ENCODE results near the gene ACOX1. TPM values are rescaled to one million over a fixed set of nuclear protein-coding genes. Genes with fewer than 3 reads are reported as not detected.

Gene ACOX1
- polyA plus RNA-seq, 1 donor (not counting 4 experiments of a cell fraction or from before 2014, with no cell fraction given), result 31.8 TPM

GRCh38 chr17:75927286-75927922 is 51.6 kb downstream of the ACOX1 start:
- H3K27me3 ChIP-seq (ENCODE audit: control insufficient read depth, extremely low read depth, insufficient read depth, low read length), result no peaks in the 10 kb centered on the region
- no peaks in the 10 kb centered on the region for H4K20me1 ChIP-seq (ENCODE audit: control insufficient read depth, extremely low read depth, insufficient read depth, low read length)
- peak overlapping the region in 2 of 3 experiments; percentile 18 to 26 for H3K4me3 ChIP-seq (ENCODE audit: control insufficient read depth in 2 of 3, extremely low read depth in 1 of 3, insufficient read depth in 2 of 3, low read depth in 1 of 3, low read length in 3 of 3)
- TF ChIP-seq EZH2 (IDR thresholded peaks at IDR 0.05; ENCODE audit: low read length) (no peak), CTCF (optimal IDR thresholded peaks at IDR 0.05 in 1 of 3, IDR thresholded peaks at IDR 0.05 in 1 of 3, conservative IDR thresholded peaks at IDR 0.05 in 1 of 3; ENCODE audit: extremely low read depth in 1 of 3, insufficient read depth in 2 of 3, low read length in 3 of 3) (peak; percentile 52 to 73 (median 72))
- H3K4me2 ChIP-seq (ENCODE audit: control insufficient read depth, extremely low read depth, insufficient read depth, low read depth, low read length), result peak overlapping the region; percentile 73
- FAIRE-seq (peak; percentile 91), DNase-seq (ENCODE audit: low read depth, low spot score) (no peak)
- H3K9ac ChIP-seq (ENCODE audit: control insufficient read depth, extremely low read depth, insufficient read depth, low read length), result no peak overlapping the region
- H2AFZ ChIP-seq (ENCODE audit: control insufficient read depth, low read length), result peak overlapping the region; percentile 77
- H3K4me1 ChIP-seq (ENCODE audit: control insufficient read depth, extremely low read depth, insufficient read depth, low read length), result peaks cover 15% of the 10 kb centered on the region
- dilution Hi-C loops (cut with MboI; ENCODE audit: extremely low pct_ligation_motif_present, low sequenced_read_pairs), result no loop called here
- H3K9me3 ChIP-seq (ENCODE audit: control insufficient read depth, low read depth, low read length), result no peaks in the 10 kb centered on the region
- no peaks in the 10 kb centered on the region for H3K9me1 ChIP-seq (ENCODE audit: control insufficient read depth, extremely low read depth, insufficient read depth, low read length)
- peak overlapping the region; percentile 14 for H3K27ac ChIP-seq (ENCODE audit: control insufficient read depth, insufficient read depth, low read length)
- no peaks in the 10 kb centered on the region for H3K79me2 ChIP-seq (ENCODE audit: control insufficient read depth, insufficient read depth, low read length)
- no peaks in the 10 kb centered on the region for H3K36me3 ChIP-seq (ENCODE audit: control insufficient read depth in 2 of 2, extremely low read depth in 1 of 2, insufficient read depth in 2 of 2, low read length in 2 of 2)

- Histone ChIP-seq H3K79me2 (ENCODE audit: control insufficient read depth, insufficient read depth, low read length) (no peaks in the 10 kb centered on the region), H3K27ac (ENCODE audit: control insufficient read depth, insufficient read depth, low read length) (no peak overlapping the region), H3K9me1 (ENCODE audit: control insufficient read depth, extremely low read depth, insufficient read depth, low read length) (no peaks in the 10 kb centered on the region), H3K36me3 (ENCODE audit: control insufficient read depth in 2 of 2, extremely low read depth in 1 of 2, insufficient read depth in 2 of 2, low read length in 2 of 2) (no peaks in the 10 kb centered on the region), H3K27me3 (ENCODE audit: control insufficient read depth, extremely low read depth, insufficient read depth, low read length) (no peaks in the 10 kb centered on the region), H4K20me1 (ENCODE audit: control insufficient read depth, extremely low read depth, insufficient read depth, low read length) (no peaks in the 10 kb centered on the region), H3K4me1 (ENCODE audit: control insufficient read depth, extremely low read depth, insufficient read depth, low read length) (peaks cover 15% of the 10 kb centered on the region), H2AFZ (ENCODE audit: control insufficient read depth, low read length) (no peak overlapping the region), H3K4me3 (ENCODE audit: control insufficient read depth in 2 of 3, extremely low read depth in 1 of 3, insufficient read depth in 2 of 3, low read depth in 1 of 3, low read length in 3 of 3) (no peak overlapping the region), H3K9me3 (ENCODE audit: control insufficient read depth, low read depth, low read length) (no peaks in the 10 kb centered on the region), H3K4me2 (ENCODE audit: control insufficient read depth, extremely low read depth, insufficient read depth, low read depth, low read length) (no peak overlapping the region), H3K9ac (ENCODE audit: control insufficient read depth, extremely low read depth, insufficient read depth, low read length) (no peak overlapping the region)
- dilution Hi-C loops (cut with MboI; ENCODE audit: extremely low pct_ligation_motif_present, low sequenced_read_pairs), result no loop called here
- DNase-seq (ENCODE audit: low read depth, low spot score), result no peak
- TF ChIP-seq CTCF (optimal IDR thresholded peaks at IDR 0.05 in 1 of 3, IDR thresholded peaks at IDR 0.05 in 1 of 3, conservative IDR thresholded peaks at IDR 0.05 in 1 of 3; ENCODE audit: extremely low read depth in 1 of 3, insufficient read depth in 2 of 3, low read length in 3 of 3) (no peak), EZH2 (IDR thresholded peaks at IDR 0.05; ENCODE audit: low read length) (no peak)
- no peak for FAIRE-seq
Observed at GRCh38 chr17:75926456-75926855, 52.5 kb downstream of the ACOX1 start.
